GM10266 (cell line): ENCODE results near the gene GALNT14.

ENCODE experiments used
- DNase-seq: peaks from one replicate; pipeline ENCODE4 v3.0.0; 2012; ENCODE audit errors: extremely low spot score
- TF ChIP-seq, protein P1 (sequence below): IDR thresholded peaks from 2 replicates; pipeline ENCODE4 v1.5.1; 2012; ENCODE audit warnings: mild to moderate bottlenecking, low read depth; ENCODE audit not compliant: control insufficient read depth, insufficient read depth; ENCODE audit errors: missing control alignments

Gene GALNT14

DNA sequence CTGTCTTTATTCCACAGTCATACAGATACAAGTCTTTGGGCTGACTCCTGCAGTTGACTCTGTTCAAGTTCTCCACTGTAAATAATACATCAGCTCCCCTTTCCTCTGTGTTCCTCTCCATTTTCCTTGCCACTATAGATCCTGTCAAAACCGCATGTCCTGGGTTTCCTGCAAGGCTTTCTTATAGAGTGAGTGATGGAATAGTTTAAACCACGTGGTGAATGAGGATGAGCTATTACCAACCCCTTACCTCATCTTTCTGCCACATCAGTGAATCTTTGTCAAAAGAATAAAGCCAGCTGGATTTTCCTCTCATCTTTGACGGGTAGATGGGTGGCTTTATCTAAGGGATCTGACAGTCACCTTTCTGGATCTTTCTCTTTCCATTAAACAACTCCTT is 3.9 kb upstream of the GALNT14 start:
- no peak for DNase-seq
- TF ChIP-seq, protein P1, sequence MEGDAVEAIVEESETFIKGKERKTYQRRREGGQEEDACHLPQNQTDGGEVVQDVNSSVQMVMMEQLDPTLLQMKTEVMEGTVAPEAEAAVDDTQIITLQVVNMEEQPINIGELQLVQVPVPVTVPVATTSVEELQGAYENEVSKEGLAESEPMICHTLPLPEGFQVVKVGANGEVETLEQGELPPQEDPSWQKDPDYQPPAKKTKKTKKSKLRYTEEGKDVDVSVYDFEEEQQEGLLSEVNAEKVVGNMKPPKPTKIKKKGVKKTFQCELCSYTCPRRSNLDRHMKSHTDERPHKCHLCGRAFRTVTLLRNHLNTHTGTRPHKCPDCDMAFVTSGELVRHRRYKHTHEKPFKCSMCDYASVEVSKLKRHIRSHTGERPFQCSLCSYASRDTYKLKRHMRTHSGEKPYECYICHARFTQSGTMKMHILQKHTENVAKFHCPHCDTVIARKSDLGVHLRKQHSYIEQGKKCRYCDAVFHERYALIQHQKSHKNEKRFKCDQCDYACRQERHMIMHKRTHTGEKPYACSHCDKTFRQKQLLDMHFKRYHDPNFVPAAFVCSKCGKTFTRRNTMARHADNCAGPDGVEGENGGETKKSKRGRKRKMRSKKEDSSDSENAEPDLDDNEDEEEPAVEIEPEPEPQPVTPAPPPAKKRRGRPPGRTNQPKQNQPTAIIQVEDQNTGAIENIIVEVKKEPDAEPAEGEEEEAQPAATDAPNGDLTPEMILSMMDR, result no peak

DNA sequence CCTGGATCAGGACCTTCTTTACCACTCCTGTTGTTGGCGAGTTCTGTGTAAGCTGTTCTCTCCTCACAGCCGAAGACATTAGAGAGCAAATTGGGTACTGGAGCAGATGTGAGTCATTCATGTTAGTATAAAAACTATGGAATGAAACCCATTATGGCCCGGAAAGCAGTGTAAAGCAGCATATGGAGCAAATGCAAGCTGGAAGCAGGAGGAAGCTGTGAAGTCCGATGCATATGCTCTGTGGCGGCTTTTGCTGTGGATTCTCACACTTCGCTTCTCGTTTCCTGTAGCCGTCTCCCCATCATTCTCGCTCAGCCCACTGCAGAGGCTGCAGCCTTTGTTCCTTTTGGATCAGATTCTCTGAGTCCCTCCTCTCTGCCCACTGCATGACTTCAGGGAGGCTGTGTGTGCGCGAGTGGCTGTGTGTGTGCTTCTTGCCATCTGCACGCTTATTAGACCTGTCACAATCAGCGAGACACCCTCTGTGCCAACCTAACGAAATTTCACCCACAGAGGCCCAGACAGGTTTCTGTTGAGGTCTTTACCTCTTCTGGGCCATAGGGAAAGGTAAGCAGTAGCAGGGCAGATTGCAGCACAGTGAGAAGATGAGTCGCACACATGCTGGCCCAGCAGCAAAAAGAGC is 3.3 kb upstream of the GALNT14 start:
- DNase-seq, result no peak
- TF ChIP-seq, protein P1, result no peak

DNA sequence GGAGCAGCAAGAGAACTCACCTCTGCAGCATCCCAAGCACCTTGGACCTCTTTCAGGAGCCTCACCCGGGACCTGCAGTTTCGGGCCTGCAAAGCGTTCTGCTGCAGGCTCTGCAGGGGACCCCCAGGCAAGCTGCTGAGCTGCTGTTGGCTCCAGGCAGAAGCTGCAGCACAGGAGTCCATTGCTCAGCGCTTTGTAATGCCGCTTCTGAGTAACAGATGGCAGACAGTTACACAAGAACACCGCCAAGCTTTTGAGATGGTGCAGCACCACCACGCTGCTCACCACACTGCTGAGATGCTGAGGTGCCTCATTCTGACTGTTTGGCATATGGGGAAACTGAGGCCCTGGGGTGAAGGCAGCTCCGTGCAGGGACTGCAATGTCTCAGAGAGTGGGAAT is 1.9 kb upstream of the GALNT14 start:
- TF ChIP-seq, protein P1, result no peak
- no peak for DNase-seq

DNA sequence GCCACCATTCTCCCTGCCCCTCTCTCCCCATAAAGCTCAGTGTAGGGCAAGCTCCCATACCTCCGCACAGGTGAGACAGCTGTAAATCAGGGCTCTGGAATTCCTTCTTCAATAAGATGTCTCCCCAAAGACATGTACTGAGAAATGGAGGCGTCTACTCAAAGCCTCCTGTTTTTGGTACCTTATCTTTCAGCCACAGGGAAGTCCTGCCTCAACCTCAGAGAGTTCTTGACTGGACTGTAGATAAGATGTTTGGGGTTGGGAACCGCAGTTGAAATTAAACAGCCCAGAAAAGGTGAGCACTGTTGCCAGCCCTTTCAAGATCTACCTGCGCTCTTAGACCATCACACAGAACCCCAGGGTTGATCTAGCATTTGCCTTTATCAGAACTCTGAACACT is 1.4 kb upstream of the GALNT14 start:
- TF ChIP-seq, protein P1, result no peak
- DNase-seq, result no peak

DNA sequence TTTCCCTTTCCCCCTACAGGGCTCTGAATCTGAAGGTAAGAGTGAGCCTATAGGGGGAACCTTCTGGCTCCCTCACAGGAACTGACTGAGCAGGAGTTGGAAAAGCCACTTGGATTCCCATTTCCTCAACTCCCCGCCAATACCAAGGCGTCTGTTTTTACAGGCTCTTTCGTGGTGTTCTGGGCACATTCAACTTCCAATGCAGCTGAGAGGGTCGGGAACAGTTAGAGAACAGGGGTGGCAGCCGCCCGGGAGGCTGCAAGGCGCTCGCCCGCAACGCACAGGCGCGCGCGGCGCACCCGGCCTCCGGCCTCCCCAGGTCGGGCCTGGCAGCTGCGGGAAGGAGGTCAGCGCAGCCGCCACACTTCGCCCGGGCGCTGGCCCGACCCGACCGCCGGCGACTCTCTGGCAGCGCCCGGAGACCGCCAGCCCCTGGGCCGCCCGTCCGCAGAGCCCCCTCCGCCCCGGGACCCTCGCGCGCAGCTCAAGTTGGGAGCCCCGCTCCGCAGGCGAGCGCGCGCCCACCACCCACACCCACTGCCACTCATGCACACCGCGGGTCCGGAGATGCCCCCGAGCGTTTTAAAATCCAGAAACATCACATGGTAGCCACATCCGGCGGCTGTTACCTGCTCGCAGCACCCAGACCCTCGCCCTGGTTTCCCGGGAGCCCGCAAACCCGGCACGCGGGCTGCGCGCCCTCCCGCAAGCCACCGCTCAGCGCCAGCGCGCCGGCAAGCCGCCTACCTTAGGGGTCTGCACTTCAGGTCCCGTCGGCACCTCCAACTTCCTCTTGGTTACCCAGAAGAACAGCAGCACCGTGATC is 816 bp downstream of the GALNT14 start:
- DNase-seq, result no peak
- TF ChIP-seq, protein P1, result no peak

DNA sequence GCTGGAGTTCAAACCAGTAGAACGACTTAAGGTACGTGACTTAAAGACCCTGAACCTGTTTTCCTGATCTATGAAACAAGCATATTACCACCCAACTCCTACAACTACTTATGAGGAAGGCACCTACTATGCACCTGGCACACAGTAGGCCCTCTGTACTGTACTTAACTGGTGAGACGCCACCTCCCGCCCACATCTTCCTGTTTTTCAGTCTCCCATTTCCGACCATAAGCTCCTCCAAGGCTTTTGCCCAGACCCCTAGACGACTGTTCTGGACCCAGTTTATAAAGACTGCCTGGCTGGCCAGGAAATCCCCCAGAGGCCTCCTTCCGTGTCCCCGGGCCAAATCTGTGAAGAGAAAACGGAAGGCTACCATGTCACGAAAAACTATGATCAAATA is 1.5 kb downstream of the GALNT14 start:
- DNase-seq, result no peak
- TF ChIP-seq, protein P1, result no peak

DNA sequence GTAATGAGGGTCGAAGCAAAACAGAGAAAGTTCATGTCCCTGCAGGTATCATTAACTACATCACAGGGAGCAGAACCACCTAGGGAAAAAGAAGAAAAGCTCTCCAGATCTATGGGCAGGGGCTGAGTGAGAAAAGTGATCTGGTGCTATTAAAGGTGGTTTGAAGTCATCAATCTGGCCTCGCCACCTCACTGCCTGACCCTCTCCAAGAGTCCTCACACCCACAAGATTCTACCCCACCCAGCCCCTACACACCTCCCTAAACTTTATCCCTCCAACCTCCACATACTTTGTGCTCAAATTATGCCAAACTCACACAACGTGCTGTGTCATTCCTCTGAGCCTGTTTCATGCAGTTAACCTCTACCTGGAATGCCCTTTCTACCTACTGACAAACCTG is 2.2 kb downstream of the GALNT14 start:
- TF ChIP-seq, protein P1, result no peak
- DNase-seq, result no peak
